ENCODE results near the gene DOLPP1. TPM values are rescaled to one million over a fixed set of nuclear protein-coding genes. Genes with fewer than 3 reads are reported as not detected.
"Not testable (repeated sequence)": the region's sequence is repeated elsewhere in the genome, so short reads cannot be mapped to it uniquely, and the experiment has no call there.

The DOLPP1 gene
- 10 to 100 TPM in 3 of 5 experiments, 1 to 10 TPM in 2; 5.7 to 17.1 (median 11.9) TPM for total RNA-seq
- polyA plus RNA-seq = 10 to 100 TPM; 10.5 to 12.3 TPM
- 11.0 reads per million, percentile 38 among the genes with 10 or more reads in this experiment for total RNA-seq

- CTCF ChIA-PET = interaction anchor here (0.6 to 1.1 kb wide), 2 partner anchors 701 to 876 kb away, joined by 4 read pairs; no protein-coding TSS in a partner anchor
- POLR2A ChIA-PET = interaction anchor here (0.6 to 1.8 kb wide), 14 partner anchors 8 to 528 kb away, joined by 3 to 8 read pairs (median 4); partner anchors contain the start of genes CRAT, MIGA2, PTPA and SH3GLB2
Measured at GRCh38 chr9:129080601-129081387, at the start of gene DOLPP1. DOLPP1 (plus strand) TSS chr9:129081111; CDS start chr9:129081132, 21 bp downstream.

GRCh38 chr9:129031514-129031913 is 49.4 kb upstream of the DOLPP1 start:
- DNase-seq = no peak
- H3K4me1 ChIP-seq (ENCODE audit: control insufficient read depth in 2 of 2, insufficient read depth in 2 of 2, low read length in 2 of 2) = peaks cover 11 to 12% of the 10 kb centered on the region in 2 donors
- H3K4me3 ChIP-seq (ENCODE audit: low read length) = no peak overlapping the region
- ChIA-PET CTCF (no interaction called here), POLR2A (interaction anchor here (1.3 kb wide), 1 partner anchor 49 kb away, joined by 3 read pairs; the partner anchor contains the start of gene DOLPP1)
- Mint-ChIP-seq H3K9me3 (no peaks in the 10 kb centered on the region), H3K4me3 (no peak overlapping the region), H3K27me3 (no peaks in the 10 kb centered on the region), H3K4me1 (peaks cover 6 to 28% (median 23%) of the 10 kb centered on the region in 7 donors), H3K36me3 (no peaks in the 10 kb centered on the region), H3K27ac (peak overlapping the region in 1 of 9 donors; percentile 36)
- ATAC-seq = no peak
- peaks cover 0 to 2% (median 0%) of the 10 kb centered on the region in 3 experiments for H3K36me3 ChIP-seq (ENCODE audit: control insufficient read depth in 2 of 3, insufficient read depth in 3 of 3, low read length in 3 of 3)
- H3K27ac ChIP-seq (ENCODE audit: low read depth, low read length) = no peak overlapping the region
- intact Hi-C loops (cut with micrococcal nuclease) = no loop called here
- no peaks in the 10 kb centered on the region for H3K9me3 ChIP-seq (ENCODE audit: control insufficient read depth in 2 of 3, low read length in 3 of 3)
- H3K27me3 ChIP-seq (ENCODE audit: control insufficient read depth in 2 of 2, insufficient read depth in 2 of 2, low read length in 2 of 2) = no peaks in the 10 kb centered on the region

More at GRCh38 chr9:129080601-129081387, at the start of gene DOLPP1:
- peak; percentile 97 for ATAC-seq
- Histone ChIP-seq H3K27ac (ENCODE audit: low read depth, low read length) (peak within 1 kb of the TSS; percentile 79), H3K27me3 (ENCODE audit: control insufficient read depth in 2 of 2, insufficient read depth in 2 of 2, low read length in 2 of 2) (no peaks in the 10 kb centered on the region), H3K4me3 (ENCODE audit: low read length) (peak within 1 kb of the TSS; percentile 82), H3K36me3 (ENCODE audit: control insufficient read depth in 2 of 3, insufficient read depth in 3 of 3, low read length in 3 of 3) (peaks cover 0 to 29% (median 3%) of the 10 kb centered on the region in 3 experiments), H3K4me1 (ENCODE audit: control insufficient read depth in 2 of 2, insufficient read depth in 2 of 2, low read length in 2 of 2) (peaks cover 19 to 20% of the 10 kb centered on the region in 2 donors), H3K9me3 (ENCODE audit: control insufficient read depth in 2 of 3, low read length in 3 of 3) (no peaks in the 10 kb centered on the region)
- Mint-ChIP-seq H3K27ac (peak within 1 kb of the TSS; percentile 69 to 93 (median 87)), H3K36me3 (peaks cover 0 to 4% (median 0%) of the 10 kb centered on the region in 5 donors), H3K4me3 (peak within 1 kb of the TSS; percentile 88 to 94 (median 90)), H3K27me3 (no peaks in the 10 kb centered on the region), H3K4me1 (peaks cover 6 to 41% (median 26%) of the 10 kb centered on the region in 7 donors), H3K9me3 (peaks cover 0 to 4% (median 0%) of the 10 kb centered on the region in 11 donors)
- DNase-seq = peak; percentile 96 to 99 (median 99)
- intact Hi-C loops (cut with micrococcal nuclease) = loop anchor here (1.0 to 2.0 kb wide), 12 partner anchors 11 to 723 kb away; partner anchors contain the start of genes CRAT (in 2 of the 2), MIGA2 (in 2 of the 2), SH3GLB2 (in 2 of the 2) and ASB6 (in 1 of the 2)

GRCh38 chr9:129032541-129033159 is 48.3 kb upstream of the DOLPP1 start:
- no peak overlapping the region for H3K27ac Mint-ChIP-seq
- POLR2A ChIA-PET = interaction anchor here (1.3 kb wide), 1 partner anchor 48 kb away, joined by 3 read pairs; the partner anchor contains the start of gene DOLPP1
- H3K36me3 Mint-ChIP-seq = no peaks in the 10 kb centered on the region
- no peaks in the 10 kb centered on the region for H3K27me3 Mint-ChIP-seq
- H3K9me3 ChIP-seq (ENCODE audit: control insufficient read depth in 2 of 3, low read length in 3 of 3) = no peaks in the 10 kb centered on the region
- DNase-seq (no peak), ATAC-seq (no peak)
- no peak overlapping the region for H3K4me3 Mint-ChIP-seq
- CTCF ChIA-PET = no interaction called here
- intact Hi-C loops (cut with micrococcal nuclease) = no loop called here
- peaks cover 10 to 29% (median 25%) of the 10 kb centered on the region in 7 donors for H3K4me1 Mint-ChIP-seq
- no peaks in the 10 kb centered on the region for H3K27me3 ChIP-seq (ENCODE audit: control insufficient read depth in 2 of 2, insufficient read depth in 2 of 2, low read length in 2 of 2)
- peaks cover 0 to 6% (median 0%) of the 10 kb centered on the region in 3 experiments for H3K36me3 ChIP-seq (ENCODE audit: control insufficient read depth in 2 of 3, insufficient read depth in 3 of 3, low read length in 3 of 3)
- H3K9me3 Mint-ChIP-seq = no peaks in the 10 kb centered on the region
- H3K4me3 ChIP-seq (ENCODE audit: low read length) = no peak overlapping the region
- H3K27ac ChIP-seq (ENCODE audit: low read depth, low read length) = no peak overlapping the region
- peaks cover 8 to 9% of the 10 kb centered on the region in 2 donors for H3K4me1 ChIP-seq (ENCODE audit: control insufficient read depth in 2 of 2, insufficient read depth in 2 of 2, low read length in 2 of 2)

GRCh38 chr9:129033216-129033615 is 47.7 kb upstream of the DOLPP1 start:
- Mint-ChIP-seq H3K4me3 (no peak overlapping the region), H3K4me1 (peaks cover 15 to 35% (median 30%) of the 10 kb centered on the region in 7 donors), H3K9me3 (no peaks in the 10 kb centered on the region), H3K27ac (peak overlapping the region in 1 of 9 donors; percentile 44), H3K36me3 (no peaks in the 10 kb centered on the region), H3K27me3 (no peaks in the 10 kb centered on the region)
- peaks cover 0 to 6% (median 0%) of the 10 kb centered on the region in 3 experiments for H3K36me3 ChIP-seq (ENCODE audit: control insufficient read depth in 2 of 3, insufficient read depth in 3 of 3, low read length in 3 of 3)
- POLR2A ChIA-PET = no interaction called here
- no peak overlapping the region for H3K4me3 ChIP-seq (ENCODE audit: low read length)
- no peak for ATAC-seq
- DNase-seq = no peak
- intact Hi-C loops (cut with micrococcal nuclease) = no loop called here
- H3K27me3 ChIP-seq (ENCODE audit: control insufficient read depth in 2 of 2, insufficient read depth in 2 of 2, low read length in 2 of 2) = no peaks in the 10 kb centered on the region
- no peak overlapping the region for H3K27ac ChIP-seq (ENCODE audit: low read depth, low read length)
- no peaks in the 10 kb centered on the region for H3K9me3 ChIP-seq (ENCODE audit: control insufficient read depth in 2 of 3, low read length in 3 of 3)
- H3K4me1 ChIP-seq (ENCODE audit: control insufficient read depth in 2 of 2, insufficient read depth in 2 of 2, low read length in 2 of 2) = peaks cover 13% of the 10 kb centered on the region in 2 donors
- CTCF ChIA-PET = no interaction called here

GRCh38 chr9:129035838-129036237 is 45.1 kb upstream of the DOLPP1 start:
- intact Hi-C loops (cut with micrococcal nuclease) = loop anchor here (1.0 to 5.0 kb wide), 14 partner anchors 8 to 665 kb away; partner anchors contain the start of genes DOLPP1 (in 2 of the 2), SH3GLB2 (in 2 of the 2), CRAT (in 1 of the 2) and DOLK (in 1 of the 2)
- ChIA-PET CTCF (interaction anchor here (1.0 kb wide), 1 partner anchor 483 kb away, joined by 3 read pairs; no protein-coding TSS in a partner anchor), POLR2A (interaction anchor here (0.9 to 1.7 kb wide), 7 partner anchors 8 to 263 kb away, joined by 3 to 9 read pairs (median 4); partner anchors contain the start of genes DOLPP1 and SH3GLB2)
- not testable (repeated sequence) for H3K9me3 ChIP-seq (ENCODE audit: control insufficient read depth in 2 of 3, low read length in 3 of 3); H3K27me3 ChIP-seq (ENCODE audit: control insufficient read depth in 2 of 2, insufficient read depth in 2 of 2, low read length in 2 of 2); H3K36me3 Mint-ChIP-seq; H3K27me3 Mint-ChIP-seq; DNase-seq; H3K9me3 Mint-ChIP-seq
- ATAC-seq = peak; percentile 0
- Mint-ChIP-seq H3K4me1 (peaks cover 22 to 41% (median 37%) of the 10 kb centered on the region in 7 donors), H3K27ac (peak overlapping the region; percentile 56 to 93 (median 87)), H3K4me3 (peak overlapping the region; percentile 90 to 99 (median 94))
- H3K4me3 ChIP-seq (ENCODE audit: low read length) = peak overlapping the region; percentile 87
- peaks cover 0 to 12% (median 0%) of the 10 kb centered on the region in 3 experiments for H3K36me3 ChIP-seq (ENCODE audit: control insufficient read depth in 2 of 3, insufficient read depth in 3 of 3, low read length in 3 of 3)
- peak overlapping the region; percentile 72 for H3K27ac ChIP-seq (ENCODE audit: low read depth, low read length)
- H3K4me1 ChIP-seq (ENCODE audit: control insufficient read depth in 2 of 2, insufficient read depth in 2 of 2, low read length in 2 of 2) = peaks cover 13 to 17% of the 10 kb centered on the region in 2 donors

Data from naive thymus-derived CD4-positive, alpha-beta T cell (primary cell).